GM21619 (cell line): ENCODE measurements around the gene ATP8A2.

Experiments
- ATAC-seq: cut with Tn5 transposase; IDR thresholded peaks from one replicate; pipeline ENCODE4 v1.9.1; 2021; ENCODE audit not compliant: unreplicated experiment

ATP8A2 gene

DNA sequence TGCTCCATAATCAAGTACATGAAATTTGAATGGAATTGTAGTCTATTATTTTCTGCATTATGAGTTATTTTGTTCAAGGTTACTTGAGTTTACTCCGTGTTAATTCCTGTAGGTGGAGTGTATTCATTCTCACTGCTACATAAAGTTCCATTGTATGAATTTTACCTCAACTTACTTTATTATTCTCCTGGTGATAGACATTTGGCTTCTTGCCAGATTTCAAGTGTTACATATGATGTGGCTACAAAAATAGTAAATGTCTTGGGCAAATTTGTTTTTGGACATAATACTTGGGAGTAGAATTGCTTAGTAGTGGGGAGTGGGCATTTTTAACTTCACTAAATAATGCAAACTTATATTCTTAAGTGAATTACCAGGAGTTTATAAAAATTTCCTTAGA is 351.1 kb downstream of the ATP8A2 start:
- ATAC-seq: no peak

DNA sequence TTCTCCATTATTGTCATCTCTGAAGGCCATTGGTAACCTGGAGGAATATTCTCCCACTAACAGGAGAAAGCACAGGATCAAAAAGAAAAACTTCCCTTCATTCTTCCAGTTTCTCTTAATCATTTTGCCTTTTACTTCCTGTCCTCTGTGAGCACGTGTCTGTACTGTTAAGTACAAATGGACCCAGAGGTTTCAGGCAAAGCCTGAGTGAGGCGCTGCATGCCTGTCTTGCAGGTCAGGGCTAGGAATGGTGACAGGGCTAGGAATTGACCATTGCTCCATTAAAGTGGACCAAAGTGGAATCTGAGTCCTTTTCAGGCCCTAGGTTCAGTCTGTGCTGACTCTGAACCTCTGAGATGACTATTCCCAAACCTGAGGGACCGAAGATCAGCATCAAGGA is 353.3 kb downstream of the ATP8A2 start:
- ATAC-seq: no peak

DNA sequence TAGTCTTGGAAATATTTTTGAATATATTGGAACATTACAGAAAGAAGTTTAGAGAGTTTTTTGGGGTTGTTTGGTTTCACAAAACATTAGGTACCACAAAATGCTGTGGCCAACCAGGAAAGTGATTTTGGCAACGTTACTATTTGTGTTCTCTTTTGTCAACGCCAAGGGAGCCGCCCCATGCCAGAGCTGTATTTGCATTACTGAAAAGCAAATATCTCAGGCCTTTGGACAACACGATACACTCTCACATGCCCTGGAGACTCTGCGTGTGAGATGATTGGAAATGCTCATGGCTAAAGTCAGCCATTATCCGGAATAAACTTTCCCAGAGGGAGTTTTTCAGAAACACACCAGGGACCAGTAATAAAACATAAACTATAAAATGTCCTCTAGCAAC is 355.5 kb downstream of the ATP8A2 start:
- no peak for ATAC-seq

DNA sequence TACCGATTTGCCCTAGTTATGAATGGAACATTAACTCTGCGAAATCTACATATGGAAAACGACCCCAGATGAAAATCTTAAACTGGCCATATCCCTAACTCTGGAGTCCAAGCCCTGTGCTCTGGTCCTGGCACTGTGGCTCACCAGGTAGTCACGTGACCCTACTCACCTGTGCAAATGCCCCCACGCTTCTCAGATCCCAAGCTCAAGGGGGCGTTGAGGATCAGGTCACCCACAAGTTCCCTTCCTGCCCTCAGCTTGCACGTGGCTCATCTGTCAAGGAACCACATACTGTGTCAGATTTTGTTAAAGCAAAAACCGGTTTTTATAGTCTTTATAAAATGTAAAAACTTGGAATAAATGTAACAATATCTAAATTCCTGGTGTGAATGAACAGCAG is 356.0 kb downstream of the ATP8A2 start:
- no peak for ATAC-seq

DNA sequence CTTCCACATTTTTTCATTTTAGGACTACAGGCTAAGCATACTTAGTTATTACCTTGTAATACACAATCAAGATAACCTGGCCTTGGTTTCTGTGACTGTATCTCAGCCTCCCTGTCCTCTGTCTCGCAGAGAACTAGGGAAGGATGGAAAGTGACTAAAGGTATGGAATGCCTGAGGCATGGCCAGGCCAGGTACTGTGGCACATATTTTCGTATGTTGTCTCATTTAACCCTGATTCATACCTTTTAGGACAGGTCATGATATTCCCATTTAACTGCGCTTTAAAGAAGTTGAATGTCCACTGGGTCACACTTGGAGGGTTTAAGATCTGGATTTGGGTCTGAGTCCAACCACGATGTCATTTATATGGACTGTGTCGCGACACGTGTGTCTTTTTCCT is 357.4 kb downstream of the ATP8A2 start:
- no peak for ATAC-seq

DNA sequence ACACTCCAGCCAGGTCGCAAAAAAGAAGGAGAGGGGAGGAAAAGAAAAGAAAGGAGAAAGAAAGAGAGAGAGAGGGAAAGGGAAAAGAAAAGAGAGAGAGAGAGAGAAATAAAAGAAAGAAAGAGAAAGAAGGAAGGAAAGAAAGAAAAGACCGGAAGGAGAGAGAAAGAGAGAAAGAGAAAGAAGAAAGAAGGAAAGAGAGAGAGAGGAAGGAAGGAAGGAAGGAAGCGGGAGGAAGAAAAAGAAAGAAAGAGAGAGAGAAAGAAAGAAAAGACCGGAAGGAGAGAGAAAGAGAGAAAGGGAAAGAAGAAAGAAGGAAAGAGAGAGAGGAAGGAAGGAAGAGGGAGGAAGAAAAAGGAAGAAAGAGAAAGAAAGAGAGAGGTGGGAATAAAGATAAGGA is 359.3 kb downstream of the ATP8A2 start:
- ATAC-seq: no peak

DNA sequence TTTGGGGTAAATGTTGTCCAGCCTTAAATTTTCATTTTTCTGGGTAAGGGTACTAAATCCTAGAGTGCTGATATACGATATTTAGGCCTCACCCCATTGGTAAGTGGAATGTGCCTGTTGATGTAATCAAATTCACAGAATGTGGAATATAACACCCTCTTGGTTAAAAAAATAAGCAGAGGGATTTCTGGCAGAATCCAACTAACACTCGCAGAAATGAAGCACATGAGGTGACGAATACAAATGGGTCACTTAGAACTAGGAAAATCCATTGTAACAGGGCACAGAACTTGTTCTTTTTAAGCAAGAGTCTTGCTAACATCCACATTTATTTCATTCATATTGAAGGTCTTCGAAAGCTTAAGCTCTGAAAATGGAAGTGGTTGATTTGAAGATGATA is 359.8 kb downstream of the ATP8A2 start:
- no peak for ATAC-seq

DNA sequence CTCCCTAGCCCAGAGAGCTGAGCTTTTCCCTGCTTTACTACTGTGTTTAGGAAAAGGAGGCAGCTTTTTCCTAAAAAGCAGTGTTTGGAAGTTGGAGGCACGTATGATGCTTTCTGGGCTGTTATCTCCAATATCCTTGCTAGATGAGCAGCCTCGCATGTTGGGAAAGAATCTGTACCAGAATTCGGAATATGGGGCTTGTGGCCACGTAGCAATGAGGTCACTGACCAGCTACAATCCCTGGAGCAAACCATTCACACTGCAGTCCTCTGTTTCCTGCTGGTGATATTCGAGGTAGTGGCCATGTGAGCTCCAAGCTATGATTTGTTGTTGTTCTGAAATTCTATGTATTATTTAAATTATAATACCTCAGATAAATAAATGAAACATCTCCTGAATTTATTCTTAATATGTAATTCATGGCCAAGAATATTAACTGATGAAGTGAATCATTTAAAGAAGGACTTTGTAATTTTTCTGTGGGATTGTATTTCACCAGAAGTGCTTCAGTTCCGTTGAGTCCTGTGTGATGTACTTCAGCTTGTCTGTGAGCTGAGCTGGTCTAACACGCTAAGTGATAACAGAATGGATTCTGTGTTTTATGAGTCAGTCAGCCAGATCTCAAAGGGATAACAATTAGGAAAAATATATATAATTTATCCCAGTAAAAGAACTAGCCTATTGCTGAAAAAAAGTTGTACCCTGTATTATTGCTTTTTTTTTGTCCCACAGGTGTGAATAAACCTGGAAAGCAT is 360.5 kb downstream of the ATP8A2 start:
- ATAC-seq: no peak

DNA sequence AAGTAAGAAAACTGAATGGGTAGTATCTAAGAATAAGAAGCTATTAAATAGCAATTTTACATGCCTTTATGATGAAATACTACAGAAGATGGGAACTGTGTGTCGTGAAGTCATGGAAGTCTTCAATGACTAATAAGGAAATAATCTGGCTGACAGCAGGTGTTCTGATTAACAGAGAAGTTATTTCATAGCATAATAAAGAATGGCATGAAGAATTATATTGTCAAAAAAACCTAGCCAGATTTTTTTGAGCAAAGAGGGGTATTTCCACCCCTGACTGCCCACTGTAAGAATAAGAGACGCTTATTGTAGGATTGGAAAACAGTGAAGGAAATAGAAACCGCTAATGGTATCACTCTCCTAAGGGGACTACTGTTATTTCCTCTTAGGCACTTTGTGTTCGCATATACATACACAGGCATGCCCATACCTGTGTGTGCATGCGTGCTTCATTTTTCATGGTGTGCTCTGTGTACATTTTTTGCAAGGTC is 361.3 kb downstream of the ATP8A2 start:
- ATAC-seq: no peak

DNA sequence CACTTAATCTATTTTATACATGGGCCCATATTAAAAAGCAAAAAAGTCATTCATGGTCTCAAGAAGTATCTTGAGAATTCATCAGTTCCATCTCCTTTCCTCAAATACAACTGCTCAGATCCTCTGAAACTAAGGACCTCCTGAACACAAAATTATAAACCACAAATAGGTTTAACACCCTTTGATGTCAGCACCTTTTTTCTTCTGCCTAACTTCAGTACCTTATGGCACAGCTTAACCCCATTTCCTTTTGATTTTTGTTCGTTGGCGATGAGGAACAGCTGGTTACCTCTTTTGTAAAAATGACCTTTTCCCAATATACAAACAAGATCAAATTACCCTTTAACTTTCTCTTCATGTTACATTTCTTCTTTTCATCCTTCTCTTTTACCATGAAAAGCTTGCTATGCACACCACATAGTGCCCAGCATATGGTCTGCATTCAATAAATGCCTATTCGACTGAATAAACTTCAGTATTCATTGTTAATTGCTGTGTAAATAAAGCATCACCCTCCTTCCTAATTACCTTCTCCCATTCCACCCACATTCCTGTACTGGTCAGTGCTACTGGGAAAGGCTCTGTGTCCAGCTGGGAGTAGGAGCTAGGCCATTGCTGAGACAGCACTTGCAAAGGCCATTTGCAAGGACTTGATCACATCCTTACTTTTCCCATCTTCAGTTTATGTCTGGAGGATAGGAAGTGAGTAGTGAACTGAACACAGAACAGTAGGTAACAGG is 362.1 kb downstream of the ATP8A2 start:
- ATAC-seq: no peak

DNA sequence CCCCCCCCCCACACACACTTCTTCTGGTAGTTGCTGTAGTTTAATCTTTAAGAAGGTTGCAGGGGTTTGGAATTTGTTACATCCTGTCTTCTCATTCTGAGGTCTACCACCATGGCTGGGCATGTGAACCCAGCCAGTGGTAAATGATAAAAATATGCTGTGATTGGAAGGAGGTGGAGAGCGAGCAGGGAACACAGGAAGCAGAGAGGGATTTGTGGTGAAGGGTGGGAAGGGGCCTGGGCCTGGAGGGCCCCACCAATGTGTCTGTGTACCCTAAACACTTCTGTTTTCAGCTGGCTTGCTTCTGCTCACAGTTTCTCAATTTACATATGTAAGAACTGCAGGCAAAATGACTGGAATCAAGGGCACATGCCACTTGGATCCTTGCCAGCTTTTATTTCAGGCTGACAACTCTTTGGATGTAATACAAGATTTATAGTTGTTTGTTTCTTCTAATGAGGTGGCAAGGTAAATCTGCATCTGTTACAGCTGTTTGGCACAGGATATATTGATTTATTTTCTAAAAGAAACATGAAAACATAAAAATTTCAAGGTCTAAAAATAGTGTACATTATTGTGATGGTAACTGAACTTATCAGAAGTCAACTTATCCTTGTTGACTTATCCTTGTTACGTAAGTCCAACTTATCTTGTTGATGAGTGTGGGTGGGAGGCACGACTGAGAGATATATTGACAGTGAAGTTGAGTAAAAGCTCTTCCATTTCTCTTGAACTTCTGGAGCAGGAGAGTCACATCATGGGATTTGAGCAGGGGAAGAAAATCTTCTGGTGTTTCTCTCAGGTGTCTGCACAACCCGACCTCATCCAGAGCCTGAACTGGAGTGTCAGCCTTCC is 366.8 kb downstream of the ATP8A2 start:
- ATAC-seq: no peak

DNA sequence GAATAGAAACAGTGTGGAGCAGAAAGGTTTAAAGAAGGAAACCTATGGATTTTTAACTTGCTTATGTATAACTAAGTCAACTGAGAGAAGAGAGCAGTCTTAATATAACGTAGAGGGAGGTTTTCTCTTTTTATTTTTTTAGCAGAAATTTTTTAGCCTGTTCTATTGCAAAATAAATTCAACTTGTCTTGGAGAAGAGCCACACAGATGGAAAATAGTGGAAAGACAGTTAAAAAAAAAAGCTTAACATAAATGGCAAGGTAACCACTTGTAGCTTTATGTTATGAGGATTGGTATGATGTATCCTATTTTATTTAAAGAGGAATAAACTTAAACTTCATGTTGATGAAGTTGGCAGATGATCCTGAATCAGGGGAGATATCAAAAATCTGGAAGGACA is 367.6 kb downstream of the ATP8A2 start:
- ATAC-seq: no peak

DNA sequence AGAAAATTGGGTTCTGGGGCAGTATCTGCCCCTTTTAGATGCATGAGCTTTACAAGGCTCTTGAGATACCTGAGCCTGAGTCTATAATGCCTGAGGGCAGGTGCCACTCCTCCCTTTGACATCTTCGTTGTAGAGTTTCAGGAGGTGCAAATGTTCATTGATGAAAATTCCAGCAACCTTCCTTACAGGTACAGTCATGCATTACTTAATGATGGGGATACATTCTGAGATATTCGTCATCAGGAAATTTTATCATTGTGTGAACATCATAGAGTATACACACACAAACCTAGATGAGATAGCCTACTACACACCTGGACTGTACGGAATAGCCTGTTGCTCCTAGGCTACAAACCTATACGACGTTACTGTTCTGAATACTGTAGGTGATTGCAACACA is 370.0 kb downstream of the ATP8A2 start:
- ATAC-seq: no peak

DNA sequence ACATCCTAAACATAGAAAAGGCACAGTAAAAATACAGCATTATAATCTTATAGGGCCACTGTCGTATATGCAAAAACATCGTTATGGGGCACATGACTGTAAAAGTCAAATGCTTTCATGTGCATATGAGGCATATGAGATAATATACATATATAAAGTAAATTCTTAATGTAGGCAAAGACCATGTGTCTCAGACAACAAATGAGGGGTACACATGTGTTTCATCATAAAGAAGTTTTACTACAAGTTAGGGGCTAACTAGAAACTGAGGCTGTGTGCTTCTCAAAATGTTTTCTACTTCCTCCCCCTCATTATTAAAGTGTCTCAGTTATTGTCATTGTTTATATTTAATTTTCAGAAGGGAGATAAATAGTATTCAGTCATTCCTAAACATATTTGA is 370.4 kb downstream of the ATP8A2 start:
- no peak for ATAC-seq

DNA sequence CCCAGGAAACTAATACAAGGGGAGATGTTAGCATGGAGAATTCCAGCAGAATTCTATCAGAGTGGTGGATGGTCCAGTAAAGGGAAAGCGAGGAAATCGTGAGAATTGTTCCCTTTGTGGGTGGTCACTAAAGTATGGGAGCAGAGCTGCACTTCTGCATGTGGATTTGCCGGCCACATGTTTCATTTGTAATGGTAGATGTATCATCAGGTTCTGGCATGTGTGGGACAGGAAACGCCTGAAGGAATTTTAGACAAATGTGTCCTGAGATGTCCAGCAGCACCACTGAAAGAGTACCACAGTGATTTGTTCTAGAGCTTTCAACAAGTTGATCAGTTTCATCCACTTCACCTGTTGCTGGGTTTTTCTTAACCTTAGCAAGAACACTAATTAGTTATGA is 371.6 kb downstream of the ATP8A2 start:
- no peak for ATAC-seq

DNA sequence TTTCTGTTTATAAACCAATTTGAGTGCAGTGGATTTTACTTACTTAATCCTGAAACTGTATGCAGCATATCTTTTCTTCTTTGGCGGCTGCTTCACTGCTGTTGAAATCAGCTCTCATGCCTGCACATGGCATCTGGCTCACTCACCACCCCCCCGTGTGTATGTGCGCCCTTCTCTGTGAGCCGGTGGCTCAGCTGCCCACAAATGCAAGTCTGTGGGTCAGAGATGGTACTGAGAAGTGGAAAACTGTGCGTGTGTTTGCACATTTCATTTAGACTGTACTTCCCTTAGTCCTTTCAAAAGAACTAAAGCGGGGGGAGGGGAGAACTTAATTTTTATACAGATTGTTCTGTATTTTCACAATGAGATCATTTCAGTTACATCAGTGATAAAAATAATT is 372.4 kb downstream of the ATP8A2 start:
- ATAC-seq: no peak

DNA sequence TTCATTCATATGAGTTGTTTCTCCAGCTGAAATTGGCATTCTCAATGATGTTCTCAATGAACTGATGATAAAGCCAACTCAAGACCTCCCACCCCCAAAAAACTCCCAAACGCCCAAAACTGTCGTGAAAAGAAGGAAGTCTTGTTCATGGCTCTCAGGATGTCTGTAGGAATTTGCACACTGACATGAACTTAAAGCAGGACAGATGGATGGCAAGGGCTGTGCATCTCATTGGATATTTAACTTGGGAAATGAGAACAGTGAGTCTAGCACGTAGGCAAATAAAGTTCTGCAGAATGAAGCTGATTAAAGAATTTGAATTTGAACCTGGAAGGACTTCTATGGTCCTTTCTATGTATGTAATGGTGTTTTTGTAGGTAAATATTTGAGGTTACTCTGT is 374.4 kb downstream of the ATP8A2 start:
- ATAC-seq: no peak

DNA sequence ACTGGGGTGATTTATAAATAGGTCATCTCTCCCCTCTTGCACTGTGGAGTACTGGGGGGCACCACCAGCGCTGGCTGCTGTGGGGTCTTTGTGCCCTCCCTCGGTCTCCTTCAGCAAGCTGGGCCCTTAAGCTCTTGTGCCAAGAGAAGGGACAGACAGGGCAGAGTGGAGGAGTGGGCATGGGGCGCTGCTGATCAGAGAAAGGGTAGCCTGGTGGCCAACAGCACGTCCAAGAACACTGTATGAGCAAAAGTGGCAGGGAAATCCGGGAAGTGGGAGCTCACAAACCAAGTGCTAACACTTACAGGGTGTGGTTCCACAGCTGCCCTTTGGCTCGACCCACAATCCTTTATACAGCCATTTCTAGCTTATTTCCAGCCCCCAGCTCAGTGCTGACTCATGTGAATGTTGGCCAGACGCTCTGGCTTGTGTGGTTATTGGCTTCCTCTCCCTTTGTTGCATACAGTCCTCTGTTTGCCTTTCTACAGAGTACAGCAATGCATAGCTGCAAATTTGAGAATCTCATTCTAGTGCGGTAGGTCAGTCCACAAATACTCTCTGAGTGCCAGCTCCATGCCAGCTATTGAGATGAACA is 381.3 kb downstream of the ATP8A2 start:
- no peak for ATAC-seq

DNA sequence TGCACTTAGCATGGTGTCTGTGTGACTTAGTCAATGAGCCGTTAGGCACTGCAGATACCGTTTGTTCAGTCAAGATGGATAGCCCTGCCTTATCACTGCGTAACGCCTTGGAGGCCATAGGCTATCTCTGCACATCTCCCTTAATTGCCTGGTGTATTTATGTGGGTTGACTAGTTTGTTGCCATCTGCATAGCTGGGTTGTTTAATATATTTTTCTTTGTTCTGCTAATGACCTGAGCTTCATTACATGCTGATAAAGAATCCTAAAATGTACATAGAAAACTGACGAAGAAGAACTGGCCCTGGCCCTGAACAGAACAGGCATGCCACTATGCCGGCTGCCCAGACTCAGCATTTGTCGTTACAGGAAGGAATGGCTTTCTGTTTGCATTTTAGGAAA is 382.2 kb downstream of the ATP8A2 start:
- ATAC-seq: no peak

DNA sequence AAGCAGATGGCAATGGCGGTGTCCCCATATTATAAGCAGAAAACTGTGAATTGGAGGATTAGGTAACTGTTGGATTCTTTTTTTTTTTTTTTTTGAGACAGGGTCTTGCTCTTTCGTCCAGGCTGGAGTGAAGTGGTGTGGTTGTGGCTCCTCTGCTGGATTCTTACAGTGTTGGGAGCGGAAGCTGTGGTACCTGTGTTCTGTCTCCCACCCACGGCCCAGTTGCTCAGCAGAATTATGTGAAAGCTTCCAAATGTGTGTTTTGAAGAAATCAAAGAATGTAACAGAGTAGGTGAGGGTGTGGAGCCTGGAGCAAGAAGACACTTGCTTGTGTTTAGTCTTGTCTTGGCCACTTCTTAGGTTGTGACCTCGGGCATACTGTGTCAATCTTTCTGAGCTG is 384.5 kb downstream of the ATP8A2 start:
- no peak for ATAC-seq

DNA sequence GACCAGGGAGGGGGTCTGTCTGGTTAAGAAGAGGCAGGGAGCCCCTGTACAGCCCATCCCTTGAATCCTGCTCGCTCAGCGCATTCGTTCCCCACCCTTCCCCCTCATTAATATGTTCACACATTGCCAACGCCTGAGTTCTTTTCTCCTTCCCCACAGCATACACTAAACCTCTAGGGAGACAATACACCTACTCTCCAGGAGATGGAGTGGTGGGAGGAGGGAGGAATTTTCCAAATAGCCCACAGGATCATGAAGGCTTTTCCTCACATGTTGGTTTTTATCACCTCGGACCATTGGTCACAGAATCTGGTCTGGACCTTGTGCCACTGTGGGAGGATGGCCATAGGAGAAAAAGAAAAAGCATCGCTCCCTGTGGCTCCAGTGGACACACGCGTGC is 385.1 kb downstream of the ATP8A2 start:
- ATAC-seq: no peak
